Adipocyte (in vitro differentiated cells): Measurements from ENCODE around the gene SYNJ2.
A peak's percentile ranks its signal among the peaks of the same experiment; 100 is the strongest.

Experiments used
- DNase-seq: peaks from one replicate; pipeline ENCODE4 v3.0.0-alpha.2; 2015; ENCODE audit warnings: low read depth
- H3K27me3 ChIP-seq: replicated peaks from 2 replicates; pipeline ENCODE4 v1.7.0; 2013; ENCODE audit warnings: mild to moderate bottlenecking, low read length, moderate library complexity; ENCODE audit not compliant: control insufficient read depth, insufficient read depth
- H3K36me3 ChIP-seq: 2 replicates; pipeline ENCODE4 v1.7.0; 2013; ENCODE audit warnings: low read length, mild to moderate bottlenecking, moderate library complexity; ENCODE audit not compliant: control insufficient read depth, insufficient read depth, severe bottlenecking
- H3K4me1 ChIP-seq: 2 replicates; pipeline ENCODE4 v1.7.0; 2013; ENCODE audit warnings: mild to moderate bottlenecking, low read length, moderate library complexity; ENCODE audit not compliant: control insufficient read depth, insufficient read depth
- H3K4me3 ChIP-seq: 2 replicates; pipeline ENCODE4 v1.7.0; 2013; ENCODE audit warnings: mild to moderate bottlenecking, low read length, moderate library complexity
- H3K9ac ChIP-seq: 2 replicates; pipeline ENCODE4 v1.7.0; 2013; ENCODE audit warnings: mild to moderate bottlenecking, low read length, moderate library complexity
- H3K9me3 ChIP-seq: 2 replicates; pipeline ENCODE4 v1.7.0; 2013; ENCODE audit warnings: mild to moderate bottlenecking, low read length, moderate library complexity; ENCODE audit not compliant: control insufficient read depth

Gene SYNJ2

GRCh38 chr6:158013904-158014504, 32.3 kb downstream of the SYNJ2 start:
- no peaks in the 10 kb centered on the region for H3K36me3 ChIP-seq
- H3K4me1 ChIP-seq = peaks cover 5% of the 10 kb centered on the region
- DNase-seq = no peak
- no peaks in the 10 kb centered on the region for H3K9me3 ChIP-seq
- H3K9ac ChIP-seq = no peak overlapping the region
- H3K27me3 ChIP-seq = no peaks in the 10 kb centered on the region
- no peak overlapping the region for H3K4me3 ChIP-seq

- Histone ChIP-seq H3K4me1 (peaks cover 1% of the 10 kb centered on the region), H3K4me3 (no peak overlapping the region), H3K27me3 (no peaks in the 10 kb centered on the region), H3K9me3 (no peaks in the 10 kb centered on the region), H3K36me3 (no peaks in the 10 kb centered on the region), H3K9ac (no peak overlapping the region)
- no peak for DNase-seq
These were observed 33.0 kb downstream of the SYNJ2 start for GRCh38 chr6:158014505-158015187.

GRCh38 chr6:158015188-158015506, 33.5 kb downstream of the SYNJ2 start:
- H3K4me1 ChIP-seq = no peaks in the 10 kb centered on the region
- H3K9ac ChIP-seq = no peak overlapping the region
- H3K27me3 ChIP-seq = no peaks in the 10 kb centered on the region
- H3K36me3 ChIP-seq = peaks cover under 1% of the 10 kb centered on the region
- H3K4me3 ChIP-seq = no peak overlapping the region
- DNase-seq = no peak
- H3K9me3 ChIP-seq = no peaks in the 10 kb centered on the region

GRCh38 chr6:158016571-158017383, 35.1 kb downstream of the SYNJ2 start:
- Histone ChIP-seq H3K4me1 (no peaks in the 10 kb centered on the region), H3K4me3 (no peak overlapping the region), H3K36me3 (peaks cover 4% of the 10 kb centered on the region), H3K27me3 (no peaks in the 10 kb centered on the region), H3K9me3 (no peaks in the 10 kb centered on the region), H3K9ac (no peak overlapping the region)
- no peak for DNase-seq

GRCh38 chr6:158017621-158018040, 36.0 kb downstream of the SYNJ2 start:
- peaks cover 4% of the 10 kb centered on the region for H3K36me3 ChIP-seq
- no peaks in the 10 kb centered on the region for H3K9me3 ChIP-seq
- no peak overlapping the region for H3K9ac ChIP-seq
- no peak for DNase-seq
- H3K4me3 ChIP-seq = no peak overlapping the region
- no peaks in the 10 kb centered on the region for H3K27me3 ChIP-seq
- no peaks in the 10 kb centered on the region for H3K4me1 ChIP-seq

- peaks cover 4% of the 10 kb centered on the region for H3K36me3 ChIP-seq
- no peaks in the 10 kb centered on the region for H3K4me1 ChIP-seq
- H3K27me3 ChIP-seq = no peaks in the 10 kb centered on the region
- H3K9me3 ChIP-seq = no peaks in the 10 kb centered on the region
- H3K4me3 ChIP-seq = no peak overlapping the region
- no peak overlapping the region for H3K9ac ChIP-seq
- peak; percentile 88 for DNase-seq
These were observed 36.5 kb downstream of the SYNJ2 start for GRCh38 chr6:158018041-158018771.

GRCh38 chr6:158018851-158019361, 37.2 kb downstream of the SYNJ2 start:
- Histone ChIP-seq H3K4me1 (no peaks in the 10 kb centered on the region), H3K9me3 (no peaks in the 10 kb centered on the region), H3K4me3 (no peak overlapping the region), H3K36me3 (peaks cover 4% of the 10 kb centered on the region), H3K27me3 (no peaks in the 10 kb centered on the region), H3K9ac (no peak overlapping the region)
- DNase-seq = peak; percentile 83

GRCh38 chr6:158019416-158019815, 37.8 kb downstream of the SYNJ2 start:
- DNase-seq = no peak
- peaks cover 4% of the 10 kb centered on the region for H3K36me3 ChIP-seq

GRCh38 chr6:158020272-158020711, 38.6 kb downstream of the SYNJ2 start:
- H3K9me3 ChIP-seq = no peaks in the 10 kb centered on the region
- no peaks in the 10 kb centered on the region for H3K4me1 ChIP-seq
- H3K27me3 ChIP-seq = no peaks in the 10 kb centered on the region
- peaks cover 4% of the 10 kb centered on the region for H3K36me3 ChIP-seq
- no peak overlapping the region for H3K4me3 ChIP-seq
- H3K9ac ChIP-seq = no peak overlapping the region
- DNase-seq = no peak

More at GRCh38 chr6:158019416-158019815, 37.8 kb downstream of the SYNJ2 start:
- Histone ChIP-seq H3K9me3 (no peaks in the 10 kb centered on the region), H3K27me3 (no peaks in the 10 kb centered on the region), H3K4me1 (no peaks in the 10 kb centered on the region), H3K4me3 (no peak overlapping the region), H3K9ac (no peak overlapping the region)

- Histone ChIP-seq H3K4me1 (peaks cover 2% of the 10 kb centered on the region), H3K9ac (no peak overlapping the region), H3K9me3 (no peaks in the 10 kb centered on the region), H3K4me3 (no peak overlapping the region), H3K36me3 (peaks cover 4% of the 10 kb centered on the region), H3K27me3 (no peaks in the 10 kb centered on the region)
- DNase-seq = no peak
These were observed 39.1 kb downstream of the SYNJ2 start for GRCh38 chr6:158020811-158021210.

GRCh38 chr6:158021376-158021775, 39.7 kb downstream of the SYNJ2 start:
- DNase-seq = no peak
- Histone ChIP-seq H3K36me3 (peaks cover 4% of the 10 kb centered on the region), H3K9ac (no peak overlapping the region)

More at GRCh38 chr6:158021376-158021775, 39.7 kb downstream of the SYNJ2 start:
- Histone ChIP-seq H3K4me3 (no peak overlapping the region), H3K9me3 (no peaks in the 10 kb centered on the region), H3K4me1 (peaks cover 8% of the 10 kb centered on the region), H3K27me3 (no peaks in the 10 kb centered on the region)
